ENCODE results near the gene XPO5. TPM values are rescaled to one million over a fixed set of nuclear protein-coding genes. Genes with fewer than 3 reads are reported as not detected.

The XPO5 gene
- polyA plus RNA-seq, 1 donor (not counting 4 experiments of a cell fraction or from before 2014, with no cell fraction given): 49.9 TPM

DNA sequence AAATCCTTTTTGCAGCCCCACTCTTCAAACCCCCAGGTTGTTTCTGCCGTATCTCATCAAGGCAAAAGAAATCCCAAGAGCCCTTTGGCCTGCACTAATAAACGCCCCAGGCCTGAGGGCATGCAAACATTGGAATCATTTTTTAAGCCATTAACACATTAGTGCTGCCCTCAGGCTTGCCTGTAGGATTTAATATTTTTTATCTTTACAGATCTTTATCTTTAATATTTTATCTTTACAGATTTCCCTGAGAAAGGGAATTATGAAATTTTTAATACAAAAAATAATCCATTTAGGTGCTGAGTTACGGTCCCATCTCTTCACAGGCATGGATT is 38.5 kb upstream of the XPO5 start:
- no peak overlapping the region for H3K27ac ChIP-seq (ENCODE audit: control insufficient read depth, insufficient read depth, low read length)
- H2AFZ ChIP-seq (ENCODE audit: control insufficient read depth, low read length): no peak overlapping the region
- no peak overlapping the region for H3K4me2 ChIP-seq (ENCODE audit: control insufficient read depth, extremely low read depth, insufficient read depth, low read depth, low read length)
- DNase-seq (ENCODE audit: low read depth, low spot score): no peak
- no peaks in the 10 kb centered on the region for H3K9me1 ChIP-seq (ENCODE audit: control insufficient read depth, extremely low read depth, insufficient read depth, low read length)
- peaks cover 22 to 24% of the 10 kb centered on the region in 2 experiments for H3K36me3 ChIP-seq (ENCODE audit: control insufficient read depth in 2 of 2, extremely low read depth in 1 of 2, insufficient read depth in 2 of 2, low read length in 2 of 2)
- H3K4me1 ChIP-seq (ENCODE audit: control insufficient read depth, extremely low read depth, insufficient read depth, low read length): no peaks in the 10 kb centered on the region
- no peak for TF ChIP-seq CTCF (optimal IDR thresholded peaks at IDR 0.05 in 1 of 3, IDR thresholded peaks at IDR 0.05 in 1 of 3, conservative IDR thresholded peaks at IDR 0.05 in 1 of 3; ENCODE audit: extremely low read depth in 1 of 3, insufficient read depth in 2 of 3, low read length in 3 of 3)
- TF ChIP-seq EZH2 (IDR thresholded peaks at IDR 0.05; ENCODE audit: low read length): no peak
- H3K79me2 ChIP-seq (ENCODE audit: control insufficient read depth, insufficient read depth, low read length): no peaks in the 10 kb centered on the region
- H3K4me3 ChIP-seq (ENCODE audit: control insufficient read depth in 2 of 3, extremely low read depth in 1 of 3, insufficient read depth in 2 of 3, low read depth in 1 of 3, low read length in 3 of 3): no peak overlapping the region
- H3K9me3 ChIP-seq (ENCODE audit: control insufficient read depth, low read depth, low read length): no peaks in the 10 kb centered on the region
- H3K9ac ChIP-seq (ENCODE audit: control insufficient read depth, extremely low read depth, insufficient read depth, low read length): no peak overlapping the region
- dilution Hi-C loops (cut with MboI; ENCODE audit: extremely low pct_ligation_motif_present, low sequenced_read_pairs): no loop called here
- H4K20me1 ChIP-seq (ENCODE audit: control insufficient read depth, extremely low read depth, insufficient read depth, low read length): no peaks in the 10 kb centered on the region
- FAIRE-seq: no peak
- H3K27me3 ChIP-seq (ENCODE audit: control insufficient read depth, extremely low read depth, insufficient read depth, low read length): no peaks in the 10 kb centered on the region

DNA sequence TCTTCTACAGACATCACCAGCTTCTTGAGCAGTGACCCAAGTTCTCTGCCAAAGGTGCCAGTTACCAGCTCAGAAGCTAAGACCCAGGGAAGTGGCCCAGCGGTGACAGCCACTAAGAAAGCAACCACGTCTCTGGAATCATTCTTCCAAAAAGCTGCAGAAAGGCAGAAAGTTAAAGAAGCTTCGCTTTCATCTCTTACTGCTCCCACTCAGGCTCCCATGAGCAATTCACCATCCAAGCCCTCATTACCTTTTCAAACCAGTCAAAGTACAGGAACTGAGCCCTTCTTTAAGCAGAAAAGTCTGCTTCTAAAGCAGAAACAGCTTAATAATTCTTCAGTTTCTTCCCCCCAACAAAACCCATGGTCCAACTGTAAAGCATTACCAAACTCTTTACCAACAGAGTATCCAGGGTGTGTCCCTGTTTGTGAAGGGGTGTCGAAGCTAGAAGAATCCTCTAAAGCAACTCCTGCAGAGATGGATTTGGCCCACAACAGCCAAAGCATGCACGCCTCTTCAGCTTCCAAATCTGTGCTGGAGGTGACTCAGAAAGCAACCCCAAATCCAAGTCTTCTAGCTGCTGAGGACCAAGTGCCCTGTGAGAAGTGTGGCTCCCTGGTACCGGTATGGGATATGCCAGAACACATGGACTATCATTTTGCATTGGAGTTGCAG is 38.0 kb upstream of the XPO5 start:
- Histone ChIP-seq H3K9me3 (ENCODE audit: control insufficient read depth, low read depth, low read length) (no peaks in the 10 kb centered on the region), H3K4me2 (ENCODE audit: control insufficient read depth, extremely low read depth, insufficient read depth, low read depth, low read length) (no peak overlapping the region), H3K36me3 (ENCODE audit: control insufficient read depth in 2 of 2, extremely low read depth in 1 of 2, insufficient read depth in 2 of 2, low read length in 2 of 2) (peaks cover 22 to 24% of the 10 kb centered on the region in 2 experiments), H3K79me2 (ENCODE audit: control insufficient read depth, insufficient read depth, low read length) (no peaks in the 10 kb centered on the region), H3K4me1 (ENCODE audit: control insufficient read depth, extremely low read depth, insufficient read depth, low read length) (no peaks in the 10 kb centered on the region), H4K20me1 (ENCODE audit: control insufficient read depth, extremely low read depth, insufficient read depth, low read length) (no peaks in the 10 kb centered on the region), H3K9ac (ENCODE audit: control insufficient read depth, extremely low read depth, insufficient read depth, low read length) (no peak overlapping the region), H3K27ac (ENCODE audit: control insufficient read depth, insufficient read depth, low read length) (no peak overlapping the region), H2AFZ (ENCODE audit: control insufficient read depth, low read length) (no peak overlapping the region), H3K9me1 (ENCODE audit: control insufficient read depth, extremely low read depth, insufficient read depth, low read length) (no peaks in the 10 kb centered on the region), H3K27me3 (ENCODE audit: control insufficient read depth, extremely low read depth, insufficient read depth, low read length) (no peaks in the 10 kb centered on the region), H3K4me3 (ENCODE audit: control insufficient read depth in 2 of 3, extremely low read depth in 1 of 3, insufficient read depth in 2 of 3, low read depth in 1 of 3, low read length in 3 of 3) (no peak overlapping the region)
- TF ChIP-seq EZH2 (IDR thresholded peaks at IDR 0.05; ENCODE audit: low read length) (no peak), CTCF (optimal IDR thresholded peaks at IDR 0.05 in 1 of 3, IDR thresholded peaks at IDR 0.05 in 1 of 3, conservative IDR thresholded peaks at IDR 0.05 in 1 of 3; ENCODE audit: extremely low read depth in 1 of 3, insufficient read depth in 2 of 3, low read length in 3 of 3) (no peak)
- DNase-seq (ENCODE audit: low read depth, low spot score) (no peak), FAIRE-seq (no peak)
- dilution Hi-C loops (cut with MboI; ENCODE audit: extremely low pct_ligation_motif_present, low sequenced_read_pairs): no loop called here
